ENCODE data around the gene MAPT. TPM values are rescaled to one million over a fixed set of nuclear protein-coding genes. Genes with fewer than 3 reads are reported as not detected.
A peak's percentile ranks its signal among the peaks of the same experiment; 100 is the strongest.

The MAPT gene
- total RNA-seq, 1 donor from 2014 or later: 1.1 TPM

GRCh38 chr17:45941395-45941794, 47.0 kb downstream of the MAPT start:
- intact Hi-C loops (cut with micrococcal nuclease): no loop called here
- Mint-ChIP-seq H3K4me1 (ENCODE audit: low read depth) (no peaks in the 10 kb centered on the region), H3K4me3 (ENCODE audit: low read depth) (no peak overlapping the region), H3K9me3 (no peaks in the 10 kb centered on the region), H3K36me3 (ENCODE audit: low read depth) (no peaks in the 10 kb centered on the region), H3K27me3 (ENCODE audit: low read depth) (peaks cover 36% of the 10 kb centered on the region), H3K27ac (no peak overlapping the region)
- no peak for DNase-seq (ENCODE audit: low spot score)

DNA sequence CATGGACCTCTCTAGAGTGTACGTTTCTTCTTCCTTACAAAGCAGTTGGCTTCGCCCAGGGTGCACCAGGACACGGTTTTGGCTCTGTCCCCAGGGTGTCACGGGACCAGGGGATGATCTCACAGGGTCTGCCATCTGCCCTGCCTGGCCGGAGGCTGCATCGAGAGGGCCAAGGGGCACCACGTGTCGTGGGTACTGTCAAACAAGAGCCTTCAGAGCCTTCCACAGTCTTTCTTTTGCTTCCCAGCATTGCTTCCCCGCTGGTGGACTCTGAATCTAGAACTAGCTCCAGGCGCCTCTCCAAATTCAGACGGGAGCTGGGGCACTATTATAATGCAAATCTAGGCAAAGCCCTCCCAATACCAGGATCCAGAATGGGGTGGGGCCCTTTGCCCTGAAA, 47.9 kb downstream of the MAPT start:
- Mint-ChIP-seq H3K4me3 (ENCODE audit: low read depth) (no peak overlapping the region), H3K27ac (no peak overlapping the region), H3K36me3 (ENCODE audit: low read depth) (no peaks in the 10 kb centered on the region), H3K4me1 (ENCODE audit: low read depth) (no peaks in the 10 kb centered on the region), H3K9me3 (no peaks in the 10 kb centered on the region), H3K27me3 (ENCODE audit: low read depth) (peaks cover 40% of the 10 kb centered on the region)
- intact Hi-C loops (cut with micrococcal nuclease): no loop called here
- DNase-seq (ENCODE audit: low spot score): no peak

GRCh38 chr17:45946841-45947256, 52.5 kb downstream of the MAPT start:
- no peak overlapping the region for H3K4me3 Mint-ChIP-seq (ENCODE audit: low read depth)
- intact Hi-C loops (cut with micrococcal nuclease): loop anchor here (5.0 kb wide), 2 partner anchors 40 to 95 kb away; no protein-coding TSS in a partner anchor
- DNase-seq (ENCODE audit: low spot score): no peak
- H3K4me1 Mint-ChIP-seq (ENCODE audit: low read depth): peaks cover 3% of the 10 kb centered on the region
- H3K27ac Mint-ChIP-seq: no peak overlapping the region
- H3K9me3 Mint-ChIP-seq: no peaks in the 10 kb centered on the region
- no peaks in the 10 kb centered on the region for H3K36me3 Mint-ChIP-seq (ENCODE audit: low read depth)
- peaks cover 43% of the 10 kb centered on the region for H3K27me3 Mint-ChIP-seq (ENCODE audit: low read depth)

DNA sequence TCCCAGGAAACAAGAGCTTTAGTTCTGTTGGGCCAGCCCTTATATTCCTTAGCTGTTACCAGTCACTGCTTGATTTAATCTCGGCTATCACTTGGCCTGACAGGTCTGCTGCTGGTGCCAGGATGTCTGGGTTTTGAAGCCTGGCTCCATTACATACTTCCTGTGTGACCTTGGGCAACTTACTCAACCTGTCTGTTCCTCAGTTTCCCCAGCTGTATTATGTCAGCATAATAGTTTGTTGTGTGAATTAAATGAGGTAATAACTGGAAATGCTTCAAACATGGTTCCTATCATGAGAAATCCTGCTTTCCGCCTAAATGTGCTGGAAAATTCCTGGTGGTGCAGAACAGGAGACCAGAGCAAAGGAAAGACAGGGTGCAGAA, 54.1 kb downstream of the MAPT start:
- intact Hi-C loops (cut with micrococcal nuclease): loop anchor here (5.0 kb wide), 2 partner anchors 41 to 96 kb away; no protein-coding TSS in a partner anchor
- Mint-ChIP-seq H3K27me3 (ENCODE audit: low read depth) (peaks cover 39% of the 10 kb centered on the region), H3K36me3 (ENCODE audit: low read depth) (no peaks in the 10 kb centered on the region)

DNA sequence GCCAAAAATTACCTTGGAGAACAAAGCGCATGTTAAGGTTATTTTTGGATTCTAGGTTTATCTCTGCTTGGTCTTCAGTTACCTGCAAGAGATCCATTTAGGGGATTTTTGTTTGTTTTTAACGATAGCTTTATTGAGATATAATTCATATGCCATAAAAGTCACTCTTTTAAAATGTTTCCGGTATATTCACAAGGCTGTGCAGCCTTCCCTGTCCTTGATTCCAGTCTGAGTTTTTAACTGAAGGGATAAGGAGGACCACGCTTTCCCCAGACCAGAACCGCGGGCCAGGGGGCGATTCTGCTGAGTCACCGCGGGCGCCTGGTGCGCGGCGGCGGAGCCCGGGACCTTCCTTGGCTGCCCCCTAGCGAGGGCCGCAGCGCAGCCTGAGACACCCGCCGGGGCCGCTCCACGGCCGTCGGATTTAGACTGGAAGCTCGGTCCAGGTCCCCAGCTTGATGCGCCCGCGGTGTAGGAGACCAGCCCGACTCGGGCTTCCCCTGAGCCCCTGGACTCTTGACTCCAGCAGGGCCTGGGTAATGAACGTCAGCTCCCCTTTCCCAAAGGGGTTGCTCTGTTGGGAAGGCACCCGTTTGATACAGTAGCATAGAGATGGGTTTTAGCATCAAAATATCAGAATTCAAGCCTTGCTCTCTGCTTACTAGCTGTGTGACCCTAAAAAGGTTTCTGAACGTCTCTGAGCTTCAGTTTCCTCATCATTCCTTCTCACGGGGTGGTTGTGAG, 54.7 kb downstream of the MAPT start:
- peaks cover 3% of the 10 kb centered on the region for H3K4me1 Mint-ChIP-seq (ENCODE audit: low read depth)
- no peaks in the 10 kb centered on the region for H3K36me3 Mint-ChIP-seq (ENCODE audit: low read depth)
- H3K4me3 Mint-ChIP-seq (ENCODE audit: low read depth): peak overlapping the region; percentile 30
- no peaks in the 10 kb centered on the region for H3K9me3 Mint-ChIP-seq
- intact Hi-C loops (cut with micrococcal nuclease): loop anchor here (5.0 kb wide), 2 partner anchors 42 to 97 kb away; no protein-coding TSS in a partner anchor
- peak; percentile 45 for DNase-seq (ENCODE audit: low spot score)
- no peak overlapping the region for H3K27ac Mint-ChIP-seq
- H3K27me3 Mint-ChIP-seq (ENCODE audit: low read depth): peaks cover 36% of the 10 kb centered on the region

More for the DNA sequence above, 54.1 kb downstream of the MAPT start:
- Mint-ChIP-seq H3K27ac (no peak overlapping the region), H3K9me3 (no peaks in the 10 kb centered on the region), H3K4me1 (ENCODE audit: low read depth) (peaks cover 3% of the 10 kb centered on the region), H3K4me3 (ENCODE audit: low read depth) (no peak overlapping the region)
- no peak for DNase-seq (ENCODE audit: low spot score)

DNA sequence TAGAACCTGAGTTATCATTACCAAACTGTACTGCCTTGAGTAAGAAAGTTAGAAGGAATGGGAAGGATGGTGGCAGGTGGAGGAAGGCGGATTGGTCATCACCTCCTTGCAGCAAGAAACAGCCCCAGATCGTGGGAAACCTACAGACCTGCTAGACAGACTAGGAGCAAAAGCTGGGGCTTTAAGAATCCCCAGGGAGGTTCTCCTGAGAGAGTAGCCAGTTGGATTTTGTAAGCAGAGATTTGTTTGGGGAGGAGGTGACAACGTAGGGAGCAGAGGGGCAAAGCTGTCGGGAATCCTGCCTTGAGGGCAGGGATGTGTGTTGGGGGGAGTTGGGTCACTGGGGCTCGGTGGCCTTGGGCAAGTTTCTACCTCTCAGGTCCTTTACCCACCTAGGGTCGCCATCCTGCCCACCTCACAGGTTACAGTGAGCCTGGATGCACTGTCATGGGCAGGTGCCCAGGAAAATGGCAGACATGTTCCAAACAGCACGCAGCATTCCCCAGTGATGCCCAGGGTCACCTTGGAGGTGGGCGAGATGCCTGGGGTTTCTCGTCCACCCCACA, 55.5 kb downstream of the MAPT start:
- Mint-ChIP-seq H3K4me1 (ENCODE audit: low read depth) (peaks cover 3% of the 10 kb centered on the region), H3K9me3 (no peaks in the 10 kb centered on the region), H3K27ac (no peak overlapping the region), H3K4me3 (ENCODE audit: low read depth) (no peak overlapping the region), H3K27me3 (ENCODE audit: low read depth) (peaks cover 34% of the 10 kb centered on the region), H3K36me3 (ENCODE audit: low read depth) (no peaks in the 10 kb centered on the region)
- intact Hi-C loops (cut with micrococcal nuclease): loop anchor here (5.0 kb wide), 2 partner anchors 43 to 98 kb away; no protein-coding TSS in a partner anchor
- DNase-seq (ENCODE audit: low spot score): no peak

DNA sequence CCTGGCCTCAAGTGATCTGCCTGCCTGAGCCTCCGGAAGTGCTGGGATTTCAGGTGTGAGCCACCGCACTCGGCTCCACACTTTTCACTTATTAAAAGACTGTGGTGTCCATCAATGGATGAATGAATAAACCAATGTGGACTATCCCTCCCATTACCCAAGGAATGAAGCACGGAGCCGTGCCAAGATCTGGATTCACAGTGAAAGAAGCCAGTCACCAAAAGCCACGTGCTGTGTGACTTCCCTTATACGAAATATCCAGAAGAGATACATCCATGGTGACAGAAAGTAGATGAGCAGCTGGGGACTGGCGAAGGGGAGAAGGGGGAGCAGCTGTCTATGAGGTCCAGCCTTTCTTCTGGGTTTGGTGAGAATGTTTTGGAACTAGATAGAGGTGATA, 56.5 kb downstream of the MAPT start:
- DNase-seq (ENCODE audit: low spot score): no peak
- H3K27ac Mint-ChIP-seq: no peak overlapping the region
- H3K9me3 Mint-ChIP-seq: no peaks in the 10 kb centered on the region
- no peak overlapping the region for H3K4me3 Mint-ChIP-seq (ENCODE audit: low read depth)
- no peaks in the 10 kb centered on the region for H3K36me3 Mint-ChIP-seq (ENCODE audit: low read depth)
- intact Hi-C loops (cut with micrococcal nuclease): no loop called here
- peaks cover 3% of the 10 kb centered on the region for H3K4me1 Mint-ChIP-seq (ENCODE audit: low read depth)
- H3K27me3 Mint-ChIP-seq (ENCODE audit: low read depth): peaks cover 32% of the 10 kb centered on the region

DNA sequence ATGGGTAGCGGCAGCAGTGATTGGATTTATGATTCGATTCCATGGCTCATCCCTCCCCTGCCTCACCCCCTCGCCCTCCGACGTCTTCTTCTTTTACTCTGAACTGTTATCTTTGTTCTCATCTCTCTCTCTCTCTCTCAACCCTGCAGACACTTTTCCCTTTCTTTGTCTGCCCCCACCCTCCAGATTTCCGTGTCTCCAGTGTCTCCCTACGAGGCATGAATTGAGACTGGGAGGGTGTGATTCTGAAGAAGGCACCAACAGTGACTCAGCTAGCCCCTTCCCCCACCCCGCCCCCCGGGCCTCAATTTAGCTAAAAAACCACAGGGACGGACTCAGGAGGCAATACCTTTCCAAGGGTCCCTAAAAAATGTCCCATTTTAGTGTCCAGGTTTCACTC, 57.0 kb downstream of the MAPT start:
- no peaks in the 10 kb centered on the region for H3K9me3 Mint-ChIP-seq
- no peak overlapping the region for H3K27ac Mint-ChIP-seq
- no peak overlapping the region for H3K4me3 Mint-ChIP-seq (ENCODE audit: low read depth)
- intact Hi-C loops (cut with micrococcal nuclease): no loop called here
- no peak for DNase-seq (ENCODE audit: low spot score)
- peaks cover 3% of the 10 kb centered on the region for H3K4me1 Mint-ChIP-seq (ENCODE audit: low read depth)
- no peaks in the 10 kb centered on the region for H3K36me3 Mint-ChIP-seq (ENCODE audit: low read depth)
- peaks cover 32% of the 10 kb centered on the region for H3K27me3 Mint-ChIP-seq (ENCODE audit: low read depth)

DNA sequence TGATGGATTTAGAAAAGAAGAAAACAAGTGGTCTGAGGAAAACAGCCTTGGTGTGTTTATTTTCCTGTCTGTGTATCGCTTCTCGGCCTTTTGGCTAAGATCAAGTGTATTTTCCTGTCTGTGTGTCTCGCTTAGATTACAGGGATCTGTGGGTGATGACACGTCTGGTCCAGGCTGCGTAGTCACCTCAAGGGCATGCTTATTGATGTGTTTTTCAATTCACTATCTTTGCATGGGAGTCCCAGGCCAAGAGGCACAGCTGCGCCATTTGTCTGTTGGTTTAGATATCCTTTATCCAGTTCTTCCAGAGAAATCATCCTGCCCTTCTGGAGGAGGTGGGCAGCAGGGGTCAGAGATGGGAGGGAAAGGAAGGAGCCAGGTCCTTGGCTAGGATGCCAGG, 57.6 kb downstream of the MAPT start:
- intact Hi-C loops (cut with micrococcal nuclease): no loop called here
- Mint-ChIP-seq H3K9me3 (no peaks in the 10 kb centered on the region), H3K4me1 (ENCODE audit: low read depth) (peaks cover 3% of the 10 kb centered on the region), H3K27ac (no peak overlapping the region), H3K4me3 (ENCODE audit: low read depth) (no peak overlapping the region), H3K27me3 (ENCODE audit: low read depth) (peaks cover 30% of the 10 kb centered on the region), H3K36me3 (ENCODE audit: low read depth) (no peaks in the 10 kb centered on the region)
- DNase-seq (ENCODE audit: low spot score): no peak

DNA sequence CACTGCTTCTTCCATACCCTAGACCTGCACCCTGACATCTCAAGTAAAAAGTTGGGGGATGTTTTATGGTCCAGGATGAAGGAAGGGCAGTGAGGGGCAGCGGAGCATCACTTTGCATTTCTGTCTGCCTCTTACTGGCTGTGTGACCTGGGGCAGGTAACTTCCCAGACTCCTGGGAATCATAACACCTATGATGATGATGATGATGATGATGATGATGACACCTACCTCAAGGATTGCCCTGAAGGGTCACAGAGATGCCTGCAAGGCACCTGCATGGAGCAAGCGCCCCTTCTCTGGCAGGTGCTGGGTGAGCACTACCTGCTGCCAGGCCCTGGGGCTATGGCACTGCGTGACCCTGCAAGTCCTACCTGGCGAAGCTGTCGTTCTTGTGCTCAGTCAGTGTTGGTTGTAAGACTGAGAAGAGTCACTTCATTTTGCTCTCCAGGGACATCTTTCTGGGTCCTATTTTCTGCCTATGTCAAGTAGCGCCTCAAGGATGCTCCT, 58.5 kb downstream of the MAPT start:
- intact Hi-C loops (cut with micrococcal nuclease): no loop called here
- Mint-ChIP-seq H3K27me3 (ENCODE audit: low read depth) (peaks cover 28% of the 10 kb centered on the region), H3K4me1 (ENCODE audit: low read depth) (peaks cover 3% of the 10 kb centered on the region), H3K4me3 (ENCODE audit: low read depth) (no peak overlapping the region), H3K9me3 (no peaks in the 10 kb centered on the region), H3K36me3 (ENCODE audit: low read depth) (no peaks in the 10 kb centered on the region), H3K27ac (no peak overlapping the region)
- DNase-seq (ENCODE audit: low spot score): no peak

DNA sequence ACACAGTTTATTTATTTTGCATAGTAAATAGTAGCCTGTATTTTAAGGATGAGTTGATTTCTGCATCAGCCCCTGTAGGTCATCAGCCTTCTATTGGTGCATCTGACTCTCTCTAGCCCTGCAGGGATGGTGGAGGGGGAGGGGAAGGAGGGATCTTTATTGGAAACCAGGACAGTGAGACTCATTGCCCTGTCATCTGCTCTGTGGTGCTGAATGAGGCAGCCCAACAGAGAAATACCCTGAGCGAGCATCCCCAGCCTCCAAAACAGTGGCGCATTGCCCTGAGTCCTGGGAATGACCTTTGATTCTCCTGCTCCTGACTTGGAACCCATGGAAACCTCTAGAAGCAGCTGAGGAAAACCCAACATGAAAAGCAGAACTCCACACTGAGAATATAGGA, 59.2 kb downstream of the MAPT start:
- Mint-ChIP-seq H3K4me1 (ENCODE audit: low read depth) (peaks cover 3% of the 10 kb centered on the region), H3K4me3 (ENCODE audit: low read depth) (no peak overlapping the region), H3K27me3 (ENCODE audit: low read depth) (peaks cover 30% of the 10 kb centered on the region), H3K9me3 (no peaks in the 10 kb centered on the region), H3K36me3 (ENCODE audit: low read depth) (no peaks in the 10 kb centered on the region), H3K27ac (no peak overlapping the region)
- intact Hi-C loops (cut with micrococcal nuclease): no loop called here
- no peak for DNase-seq (ENCODE audit: low spot score)

DNA sequence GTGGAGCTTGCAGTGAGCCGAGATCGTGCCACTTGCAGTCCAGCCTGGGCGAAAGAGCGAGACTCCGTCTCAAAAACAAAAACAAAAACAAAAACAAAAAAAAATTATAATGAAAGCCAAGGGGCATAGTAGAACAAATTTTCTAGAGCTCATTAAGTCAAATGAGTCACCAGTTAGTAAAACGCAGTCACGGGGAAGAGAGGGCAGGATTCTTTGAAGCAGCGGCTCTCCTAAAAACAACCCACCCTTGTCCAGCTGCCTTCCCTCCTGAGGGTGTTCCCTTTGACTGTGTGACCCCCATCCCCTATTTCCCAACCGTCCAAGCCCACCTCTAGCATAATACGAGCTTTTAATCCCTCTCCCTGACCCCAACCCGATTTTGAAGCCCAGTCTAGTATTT, 60.6 kb downstream of the MAPT start:
- Mint-ChIP-seq H3K4me1 (ENCODE audit: low read depth) (no peaks in the 10 kb centered on the region), H3K27ac (no peak overlapping the region), H3K4me3 (ENCODE audit: low read depth) (no peak overlapping the region), H3K36me3 (ENCODE audit: low read depth) (no peaks in the 10 kb centered on the region), H3K9me3 (no peaks in the 10 kb centered on the region), H3K27me3 (ENCODE audit: low read depth) (peaks cover 24% of the 10 kb centered on the region)
- intact Hi-C loops (cut with micrococcal nuclease): no loop called here
- DNase-seq (ENCODE audit: low spot score): no peak

DNA sequence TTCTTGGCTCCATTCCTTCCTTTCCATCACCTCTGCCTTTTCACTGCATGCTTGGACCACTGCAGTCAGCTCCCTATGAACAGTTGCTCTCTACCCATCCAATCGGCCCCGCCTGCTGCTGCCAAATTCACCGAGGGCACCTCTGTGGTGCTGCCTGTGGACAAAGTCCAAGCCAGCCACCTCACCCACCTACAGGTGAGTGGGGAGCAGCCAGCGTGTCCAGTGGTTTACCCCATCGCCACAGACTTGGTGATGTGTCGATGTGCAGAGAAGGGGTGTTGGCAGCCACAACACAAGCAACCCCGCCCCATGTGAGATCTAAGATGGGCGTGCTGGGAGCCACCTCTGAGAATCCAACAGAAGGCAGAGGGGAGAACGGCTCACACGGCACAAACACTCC, 61.0 kb downstream of the MAPT start:
- H3K27me3 Mint-ChIP-seq (ENCODE audit: low read depth): peaks cover 22% of the 10 kb centered on the region
- H3K36me3 Mint-ChIP-seq (ENCODE audit: low read depth): no peaks in the 10 kb centered on the region
- no peak for DNase-seq (ENCODE audit: low spot score)
- no peak overlapping the region for H3K4me3 Mint-ChIP-seq (ENCODE audit: low read depth)
- H3K27ac Mint-ChIP-seq: no peak overlapping the region
- intact Hi-C loops (cut with micrococcal nuclease): no loop called here
- no peaks in the 10 kb centered on the region for H3K9me3 Mint-ChIP-seq
- no peaks in the 10 kb centered on the region for H3K4me1 Mint-ChIP-seq (ENCODE audit: low read depth)
